Mucosa of gallbladder (tissue), 1 donor: ENCODE results near the gene ERFE. TPM values are rescaled to one million over a fixed set of nuclear protein-coding genes. Genes with fewer than 3 reads are reported as not detected.

Source experiments
- DNase-seq: peaks from one replicate; pipeline ENCODE4 v3.0.0-alpha.2; 2020; ENCODE audit warnings: low spot score
- total RNA-seq: library from RNA; stranded (reverse); gene quantifications from one replicate; pipeline ENCODE4 v1.2.1, GENCODE V29; 2021
- donor health status: DM: no; HTN: no; CAD: no.

The ERFE gene
- total RNA-seq, 1 donor from 2014 or later: 0.35 TPM

DNA sequence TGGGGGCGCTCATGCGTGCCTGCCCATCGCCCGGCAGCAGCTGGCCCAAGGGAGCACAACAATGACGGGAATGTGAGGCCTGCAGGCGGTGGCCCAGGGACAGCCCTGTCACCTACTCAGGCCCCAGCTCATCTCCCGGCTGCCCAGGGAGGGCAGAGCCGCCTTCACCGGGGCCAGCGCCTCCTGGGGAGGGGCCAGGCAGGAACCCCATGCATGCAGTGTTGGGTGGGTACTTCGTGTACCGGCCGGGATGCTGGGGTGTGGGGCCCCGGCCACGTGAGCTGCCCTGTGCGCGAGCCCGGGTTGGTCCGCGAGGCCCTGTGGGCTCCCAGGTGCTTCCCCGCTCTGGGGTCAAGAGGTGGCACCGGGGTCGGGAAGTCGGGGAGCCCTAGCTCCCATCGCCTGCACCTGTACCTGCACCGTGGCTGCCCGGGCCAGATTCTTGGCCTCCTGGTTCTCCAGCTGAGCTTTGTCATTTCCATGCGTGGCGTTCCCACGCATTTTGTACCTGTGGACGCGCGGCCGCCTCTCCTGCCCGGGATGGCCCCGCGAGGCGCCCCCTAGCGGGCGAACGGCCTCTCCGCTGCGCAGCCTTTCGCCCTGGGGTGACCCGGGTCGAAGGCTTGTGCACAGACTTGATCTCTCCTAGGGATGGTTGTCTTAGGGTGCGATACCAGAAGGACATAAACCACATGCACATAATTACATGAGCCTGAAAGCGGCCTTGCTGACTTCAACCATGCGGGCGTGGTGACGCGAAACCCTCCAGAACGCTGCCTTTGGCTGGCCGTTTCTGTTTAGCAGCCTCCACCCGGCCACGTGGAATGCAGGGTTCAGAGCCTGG, 19.4 kb upstream of the ERFE start:
- no peak for DNase-seq

DNA sequence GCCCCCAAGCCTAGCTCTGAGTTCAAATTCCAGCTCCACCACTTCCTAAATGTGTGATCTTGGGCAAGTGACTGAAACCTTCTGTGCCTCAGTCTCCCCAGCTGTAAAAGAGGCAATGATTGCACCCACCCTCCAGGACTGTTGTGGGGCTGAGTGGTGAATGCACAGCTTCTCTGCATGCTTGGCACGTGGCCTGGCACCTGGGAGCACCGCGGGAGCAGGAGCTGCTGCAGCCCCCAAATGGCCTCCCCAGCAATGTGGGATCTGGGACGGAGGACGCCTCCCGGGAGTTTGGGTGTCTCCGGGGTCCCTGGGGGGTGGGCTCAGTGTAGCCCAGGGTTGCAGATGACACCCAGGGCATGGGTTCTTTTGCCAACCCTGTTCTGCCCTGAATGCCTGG, 18.7 kb upstream of the ERFE start:
- DNase-seq: no peak

GRCh38 chr2:238140721-238141540, 17.8 kb upstream of the ERFE start:
- DNase-seq: no peak

GRCh38 chr2:238141541-238142318, 17.0 kb upstream of the ERFE start:
- peak; percentile 83 for DNase-seq

GRCh38 chr2:238142382-238143205, 16.2 kb upstream of the ERFE start:
- no peak for DNase-seq

GRCh38 chr2:238143239-238143951, 15.4 kb upstream of the ERFE start:
- DNase-seq: no peak

GRCh38 chr2:238144262-238144661, 14.5 kb upstream of the ERFE start:
- no peak for DNase-seq

DNA sequence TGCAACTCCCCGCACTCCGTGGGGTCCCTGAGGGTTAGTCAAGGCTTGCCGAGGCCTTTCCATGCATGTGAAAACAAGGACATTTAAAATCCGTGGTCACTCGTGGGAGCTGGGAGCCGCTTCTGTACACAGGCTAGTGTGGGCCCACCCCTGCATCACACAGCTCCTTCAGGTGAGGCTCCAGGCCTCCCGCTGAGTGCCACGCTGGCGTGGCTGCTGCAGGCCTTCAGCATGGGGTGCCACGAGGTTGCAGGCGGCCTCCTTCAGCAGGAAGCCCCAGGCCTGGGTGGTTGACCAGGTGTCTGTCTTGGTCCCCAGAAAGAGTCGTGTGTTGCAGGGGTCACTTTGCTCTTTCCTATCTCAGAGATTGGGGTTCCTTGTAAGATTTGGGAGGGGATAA, 13.7 kb upstream of the ERFE start:
- no peak for DNase-seq

DNA sequence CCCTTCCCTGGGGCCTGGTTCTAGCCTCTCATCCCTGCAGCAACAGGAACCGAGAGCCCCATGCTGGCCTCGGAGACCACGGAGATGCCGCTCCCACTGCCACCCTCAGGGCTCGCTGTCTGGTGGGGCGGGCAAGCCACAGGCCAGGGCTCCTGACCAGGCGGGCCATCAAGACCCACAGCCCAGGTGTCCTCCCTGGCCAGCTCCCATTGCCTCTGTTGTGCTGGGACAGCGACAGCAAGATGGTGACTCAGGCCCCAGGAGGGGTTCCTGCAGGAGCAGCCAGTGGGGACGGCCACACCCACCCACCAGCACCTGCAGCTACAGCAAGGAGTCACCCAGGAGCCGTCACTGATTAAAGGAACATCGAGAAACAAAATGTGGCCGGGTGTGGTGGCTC, 12.9 kb upstream of the ERFE start:
- no peak for DNase-seq

DNA sequence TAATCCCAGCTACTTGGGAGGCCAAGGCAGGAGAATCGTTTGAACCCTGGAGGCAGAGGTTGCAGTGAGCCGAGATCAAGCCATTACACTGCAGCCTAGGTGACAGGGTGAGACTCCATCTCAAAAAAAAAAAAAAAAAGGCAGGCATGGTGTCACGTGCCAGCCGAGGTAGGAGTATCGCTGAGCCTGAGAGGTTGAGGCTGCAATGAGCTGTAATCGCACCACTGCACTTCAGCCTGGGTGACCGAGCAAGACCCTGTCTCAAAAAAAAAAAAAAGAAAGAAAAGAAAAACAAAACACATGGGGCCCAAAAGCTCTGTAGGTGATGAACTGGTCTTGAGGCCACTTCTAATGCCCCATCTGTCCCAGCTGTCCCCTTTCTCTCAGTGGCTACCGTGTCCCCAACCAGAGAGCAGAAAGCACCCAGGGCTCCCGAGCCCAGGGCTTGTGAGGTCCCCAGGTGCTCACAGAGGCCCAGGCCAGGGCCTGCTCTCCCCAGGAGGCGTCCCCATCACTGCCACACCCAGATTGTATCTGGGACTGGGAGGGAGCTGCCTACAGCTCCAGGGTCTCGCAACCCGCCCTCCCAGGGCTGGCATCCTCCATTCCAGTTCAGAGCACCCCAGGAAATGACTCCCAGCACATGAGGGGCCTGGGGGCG, 11.8 kb upstream of the ERFE start:
- DNase-seq: no peak

GRCh38 chr2:238148981-238149380, 9.8 kb upstream of the ERFE start:
- no peak for DNase-seq

DNA sequence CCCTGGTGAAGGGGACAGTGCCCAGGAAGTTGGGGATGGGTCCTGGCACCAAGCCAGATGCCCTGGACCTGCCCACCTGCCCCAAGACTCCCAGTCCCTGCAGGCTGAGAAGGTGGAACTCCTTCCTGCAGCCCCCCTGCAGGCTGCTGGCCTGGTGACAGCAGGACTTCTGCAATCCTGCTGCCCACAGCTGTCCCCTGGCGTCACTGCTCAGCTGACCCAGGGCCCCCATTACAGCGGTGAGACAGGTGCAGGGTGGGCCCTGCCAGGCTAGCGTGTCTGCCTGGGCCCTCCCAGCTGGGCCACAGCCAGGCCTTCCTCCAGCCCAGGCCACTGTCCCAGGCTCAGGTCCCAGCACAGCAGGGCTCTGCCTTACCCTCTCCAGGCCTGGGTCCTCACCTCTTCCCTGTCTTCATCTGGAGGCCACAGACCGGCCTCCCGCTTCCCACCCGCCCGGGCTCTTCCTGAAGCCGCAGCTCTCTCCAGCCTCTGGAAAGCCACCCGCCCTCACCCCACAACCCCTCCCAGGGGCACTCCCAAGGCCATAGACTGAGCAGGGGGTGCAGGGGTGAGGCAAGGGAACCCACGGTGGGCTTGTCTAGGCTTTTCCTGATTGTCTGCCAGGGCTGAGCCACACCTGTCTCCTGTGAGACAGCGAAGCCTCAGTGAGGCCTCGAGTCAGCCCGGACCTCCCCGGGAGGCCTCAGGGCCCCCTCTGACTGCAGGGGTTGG, 8.8 kb upstream of the ERFE start:
- no peak for DNase-seq

DNA sequence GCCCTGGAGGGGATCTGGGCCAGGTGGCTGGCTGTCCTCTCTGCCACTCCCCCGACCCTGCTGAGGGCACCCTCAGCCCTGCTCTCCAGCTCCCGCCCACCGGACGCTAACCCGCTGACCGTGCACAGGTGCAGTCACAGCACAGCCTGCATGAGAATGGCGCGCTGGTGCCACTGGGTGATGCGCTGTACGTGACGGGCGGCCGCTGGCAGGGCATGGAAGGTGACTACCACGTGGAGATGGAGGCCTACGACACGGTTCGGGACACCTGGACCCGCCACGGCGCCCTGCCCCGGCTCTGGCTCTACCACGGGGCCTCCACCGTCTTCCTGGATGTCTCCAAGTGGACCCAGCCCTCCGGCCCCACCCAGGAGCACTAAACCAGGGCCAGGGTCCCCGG, 8.1 kb upstream of the ERFE start:
- DNase-seq: no peak

- no peak for DNase-seq
Measured at GRCh38 chr2:238151205-238151604, 7.6 kb upstream of the ERFE start.

GRCh38 chr2:238151628-238152235, 7.0 kb upstream of the ERFE start:
- DNase-seq: no peak

- DNase-seq: no peak
Measured at GRCh38 chr2:238152771-238153688, 5.7 kb upstream of the ERFE start.

DNA sequence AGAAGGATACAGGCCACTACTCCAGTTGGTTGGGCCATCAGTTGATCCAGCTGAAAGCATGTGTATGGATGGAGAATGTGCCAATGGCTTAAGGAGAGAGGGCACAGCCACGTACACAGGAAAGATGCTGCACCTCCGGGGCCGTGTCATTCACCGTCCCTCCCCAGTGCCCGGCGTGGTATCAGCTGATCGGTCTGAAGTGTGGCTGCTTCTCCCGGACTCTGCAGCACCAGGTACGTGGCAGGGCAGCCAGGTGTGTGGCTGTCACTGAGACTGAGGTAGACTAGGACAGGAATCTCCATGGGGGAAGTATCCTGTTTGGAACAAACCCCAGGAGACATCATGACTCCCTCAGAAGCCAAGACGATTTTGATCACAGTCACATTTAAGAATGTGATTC, 4.2 kb upstream of the ERFE start:
- DNase-seq: no peak
